ENCODE results near the gene USF3.

USF3 gene

DNA sequence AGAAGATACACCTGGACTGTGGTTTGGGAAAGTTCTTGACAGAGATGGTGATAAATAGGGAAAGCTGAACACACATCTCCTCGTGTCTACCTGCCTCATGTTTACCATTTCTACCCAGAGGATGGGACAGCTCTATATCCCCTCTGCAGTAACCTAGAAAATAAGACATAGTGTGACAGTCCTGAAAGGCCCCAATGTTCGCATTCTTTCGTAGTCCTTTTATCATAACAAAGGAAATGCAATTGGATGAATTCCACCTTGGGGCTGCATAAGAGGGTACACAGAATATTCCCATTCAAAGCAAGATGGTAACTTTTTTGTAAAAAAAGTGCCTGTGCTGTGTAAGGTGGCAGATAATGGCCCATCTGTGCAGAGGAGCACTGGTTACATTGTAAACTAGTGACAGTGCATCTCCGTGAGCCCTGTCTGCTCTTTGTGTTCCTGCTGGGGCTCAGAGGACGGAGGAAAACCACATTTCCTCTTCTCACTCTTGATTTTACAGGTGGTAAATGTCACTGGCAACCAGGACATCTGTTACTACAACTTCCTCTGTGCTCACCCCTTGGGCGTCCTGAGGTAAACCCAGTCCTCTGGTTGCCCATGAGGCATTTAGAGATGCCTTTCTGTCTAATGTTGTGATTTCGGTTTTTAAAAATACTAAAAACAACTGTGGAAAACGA lies 89.8 kb downstream of the USF3 start:
- DNase-seq (ENCODE audit: low read depth in 2 of 2): no peak

DNA sequence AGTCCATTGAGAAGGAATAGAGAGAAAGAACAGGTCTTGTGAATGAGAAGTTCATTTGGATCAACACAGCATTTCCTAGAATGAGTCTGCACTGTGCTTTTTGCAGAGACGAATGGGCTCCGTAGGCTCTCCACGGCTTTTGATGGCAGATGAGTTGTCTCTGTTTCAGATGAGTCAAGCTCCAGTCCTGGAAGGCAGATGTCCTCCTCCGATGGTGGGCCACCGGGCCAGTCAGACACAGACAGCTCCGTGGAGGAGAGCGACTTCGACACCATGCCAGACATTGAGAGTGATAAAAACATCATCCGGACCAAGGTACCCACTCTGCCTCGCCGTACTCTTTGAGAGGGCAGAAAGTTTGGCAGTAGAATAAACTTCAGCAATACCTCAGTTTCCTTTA lies 93.6 kb downstream of the USF3 start:
- no peak for DNase-seq (ENCODE audit: low read depth in 2 of 2)

DNA sequence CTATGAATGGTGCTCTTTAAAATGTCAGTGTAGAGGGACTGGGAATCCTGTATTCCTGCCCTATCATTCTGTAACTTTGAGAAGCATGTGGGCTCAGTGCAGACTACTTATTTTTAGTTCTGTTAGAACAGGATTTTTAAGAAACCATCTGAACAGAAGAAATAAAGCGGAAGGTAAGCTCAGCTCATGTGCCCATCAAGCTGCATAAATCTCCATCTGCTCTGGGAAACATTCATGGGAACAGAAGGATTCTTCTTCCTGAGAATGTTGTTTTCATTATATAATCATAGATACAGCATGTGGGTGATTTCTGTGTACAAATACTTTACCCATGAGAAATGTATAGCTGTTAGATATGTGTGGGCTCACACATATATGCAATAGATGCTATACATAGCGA lies 94.2 kb downstream of the USF3 start:
- DNase-seq (ENCODE audit: low read depth in 2 of 2): no peak

DNA sequence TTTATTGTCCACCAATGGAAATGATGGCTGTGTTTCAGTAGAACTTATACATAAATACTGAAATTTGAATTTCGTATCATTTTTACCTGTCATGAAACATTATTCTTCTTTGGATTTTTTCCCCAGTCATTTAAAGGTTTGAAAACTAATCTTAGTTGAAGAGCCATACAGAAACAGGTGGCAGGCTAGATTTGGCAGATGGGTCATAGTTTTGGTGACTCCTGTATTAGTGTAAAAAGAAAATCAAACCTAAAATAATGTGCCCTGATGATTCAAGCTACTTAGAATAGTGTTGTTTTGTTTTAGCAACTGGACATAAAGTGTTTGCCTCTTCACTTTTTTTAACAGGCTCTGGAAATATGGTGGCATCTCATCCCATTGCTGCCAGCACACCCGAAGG lies 95.2 kb downstream of the USF3 start:
- no peak for DNase-seq (ENCODE audit: low read depth in 2 of 2)

DNA sequence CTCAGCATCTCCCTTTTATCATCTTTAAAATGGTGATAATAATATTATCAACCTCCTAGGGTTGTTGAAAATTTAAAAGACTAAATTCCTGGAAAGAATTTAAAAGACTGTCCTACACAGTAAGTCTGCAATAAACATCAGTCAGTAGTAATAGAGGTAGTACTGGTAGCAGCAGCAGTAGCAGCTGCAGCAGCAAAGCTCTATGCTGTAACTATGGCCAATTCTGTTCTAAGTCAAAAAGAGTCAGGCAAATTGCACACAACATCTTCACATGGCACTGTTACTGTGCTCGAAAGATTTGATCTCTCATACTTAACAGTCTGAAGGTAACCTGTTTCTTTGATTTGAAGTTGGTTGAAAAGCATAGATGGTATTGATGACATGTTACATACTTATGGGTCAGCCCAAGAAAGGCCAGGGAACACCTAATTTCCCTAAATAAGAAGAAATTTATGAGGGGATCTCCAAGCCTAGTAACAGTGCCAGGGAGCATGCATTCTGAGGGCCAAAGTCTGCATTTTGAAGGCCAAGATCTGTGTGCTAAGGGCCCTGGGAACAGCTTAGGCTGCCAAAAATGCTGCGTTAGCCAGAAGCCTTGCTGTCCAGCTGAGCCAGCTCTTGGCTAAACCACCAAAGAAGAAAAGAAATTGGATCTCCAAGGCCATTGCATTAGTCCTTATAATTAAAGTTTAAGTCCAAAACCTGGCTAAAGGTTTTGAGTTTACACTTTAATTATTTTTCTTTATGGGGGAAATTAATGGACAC lies 95.8 kb downstream of the USF3 start:
- no peak for DNase-seq (ENCODE audit: low read depth in 2 of 2)

Data from activated CD8-positive, alpha-beta memory T cell treated with anti-CD3 and anti-CD28 coated beads for 4 hours (primary cell).